Osteoblast (primary cell): ENCODE measurements around the gene NOS1AP. TPM values are rescaled to one million over a fixed set of nuclear protein-coding genes. Genes with fewer than 3 reads are reported as not detected.

ENCODE experiments used
- DNase-seq: peaks from one replicate; pipeline ENCODE4 v3.0.0; 2011; ENCODE audit warnings: low spot score, mixed read lengths; ENCODE audit not compliant: insufficient read length; ENCODE audit errors: missing footprints
- H2AFZ ChIP-seq: 2 replicates; pipeline ENCODE4 v1.6.0; 2011; ENCODE audit warnings: mild to moderate bottlenecking, low read length
- H3K27ac ChIP-seq: 2 replicates; pipeline ENCODE4 v1.5.1; 2011; ENCODE audit warnings: mild to moderate bottlenecking, low read depth, low read length, moderate library complexity
- H3K27me3 ChIP-seq: 2 replicates; pipeline ENCODE4 v1.6.0; 2012; ENCODE audit warnings: mild to moderate bottlenecking, control low read depth, inconsistent platforms, low read length, moderate library complexity; ENCODE audit not compliant: insufficient read depth
- H3K36me3 ChIP-seq: 2 replicates; pipeline ENCODE4 v1.5.1; 2011; ENCODE audit warnings: mild to moderate bottlenecking, low read length, control low read depth, moderate library complexity; ENCODE audit not compliant: insufficient read depth
- H3K4me1 ChIP-seq: 2 replicates; pipeline ENCODE4 v1.5.1; 2011; ENCODE audit warnings: mild to moderate bottlenecking, low read length, control low read depth, moderate library complexity; ENCODE audit not compliant: insufficient read depth
- H3K4me2 ChIP-seq: 2 replicates; pipeline ENCODE4 v1.6.0; 2011; ENCODE audit warnings: mild to moderate bottlenecking, low read length; ENCODE audit not compliant: insufficient read depth
- H3K4me3 ChIP-seq: fragments of 200-600 bp; sonication (generic); 3 replicates; pipeline ENCODE4 v1.5.1; 2012; ENCODE audit warnings: mild to moderate bottlenecking, low read length, inconsistent platforms; ENCODE audit not compliant: insufficient read depth
- H3K79me2 ChIP-seq: 2 replicates; pipeline ENCODE4 v1.6.0; 2012; ENCODE audit warnings: mild to moderate bottlenecking, low read length, control low read depth, inconsistent platforms; ENCODE audit not compliant: insufficient read depth
- H3K9me3 ChIP-seq: 2 replicates; pipeline ENCODE4 v1.5.1; 2011; ENCODE audit warnings: low read depth, low read length, control low read depth
- H4K20me1 ChIP-seq: 2 replicates; pipeline ENCODE4 v1.6.0; 2012; ENCODE audit warnings: mild to moderate bottlenecking, low read length, control low read depth; ENCODE audit not compliant: insufficient read depth
- total RNA-seq: library from RNA; depleted of rRNA; stranded (reverse); fragments of >200 nt; gene quantifications from 2 replicates; pipeline ENCODE4 v1.2.3, GENCODE V29; 2012
- TF ChIP-seq, protein P1 (sequence below): IDR thresholded peaks from 2 replicates; pipeline ENCODE4 v1.5.1; 2011; ENCODE audit warnings: mild to moderate bottlenecking, low read depth, low read length, moderate library complexity; ENCODE audit errors: extremely low read depth

The NOS1AP gene
- total RNA-seq, 1 donor, result not detected

DNA sequence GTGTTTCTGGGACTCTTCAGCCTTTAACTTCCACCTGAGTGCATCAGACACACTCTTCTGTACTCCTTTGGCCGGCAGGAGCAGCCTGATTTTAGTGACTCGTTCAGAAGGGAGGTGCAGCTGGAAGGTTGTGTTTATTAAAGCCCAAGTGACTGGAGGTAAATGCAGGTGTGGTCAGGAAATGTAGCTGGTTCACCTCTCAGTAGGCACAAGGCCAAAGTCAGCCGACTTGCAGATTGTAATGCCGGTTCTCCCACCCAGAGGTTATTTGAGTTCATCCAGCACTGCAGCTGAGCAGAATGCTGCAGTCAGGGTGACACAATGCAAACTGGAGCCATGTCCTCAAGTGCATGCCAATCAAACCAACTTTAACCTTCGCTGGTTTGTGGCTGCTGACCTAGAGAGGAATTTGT is 215.7 kb downstream of the NOS1AP start:
- H3K4me2 ChIP-seq, result no peak overlapping the region

DNA sequence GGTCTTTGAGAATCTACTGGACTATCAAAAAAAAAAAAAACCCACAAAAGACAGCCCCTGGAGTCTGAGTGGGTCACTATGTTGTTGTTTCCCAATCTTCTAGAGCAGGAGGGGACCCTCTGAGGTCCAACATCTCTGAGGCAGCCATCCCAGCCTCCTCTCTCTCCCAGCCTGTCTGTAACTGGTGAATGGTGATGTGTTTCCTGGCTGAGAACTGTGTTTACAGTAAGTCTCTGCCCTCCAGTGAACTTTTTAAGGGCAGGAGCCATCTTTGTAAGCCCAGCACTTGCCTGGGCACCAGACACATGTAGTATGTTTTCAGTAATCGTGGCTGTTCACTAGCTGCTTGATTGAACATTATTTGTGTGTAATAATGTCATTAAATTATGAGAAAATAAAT is 221.5 kb downstream of the NOS1AP start:
- no peaks in the 10 kb centered on the region for H3K9me3 ChIP-seq
- no peaks in the 10 kb centered on the region for H3K79me2 ChIP-seq
- peak; percentile 32 for DNase-seq
- H3K4me1 ChIP-seq, result no peaks in the 10 kb centered on the region
- H3K27ac ChIP-seq, result no peak overlapping the region
- no peak overlapping the region for H3K4me3 ChIP-seq
- no peaks in the 10 kb centered on the region for H3K36me3 ChIP-seq
- H2AFZ ChIP-seq, result no peak overlapping the region
- peaks cover 10% of the 10 kb centered on the region for H3K27me3 ChIP-seq
- TF ChIP-seq, protein P1, sequence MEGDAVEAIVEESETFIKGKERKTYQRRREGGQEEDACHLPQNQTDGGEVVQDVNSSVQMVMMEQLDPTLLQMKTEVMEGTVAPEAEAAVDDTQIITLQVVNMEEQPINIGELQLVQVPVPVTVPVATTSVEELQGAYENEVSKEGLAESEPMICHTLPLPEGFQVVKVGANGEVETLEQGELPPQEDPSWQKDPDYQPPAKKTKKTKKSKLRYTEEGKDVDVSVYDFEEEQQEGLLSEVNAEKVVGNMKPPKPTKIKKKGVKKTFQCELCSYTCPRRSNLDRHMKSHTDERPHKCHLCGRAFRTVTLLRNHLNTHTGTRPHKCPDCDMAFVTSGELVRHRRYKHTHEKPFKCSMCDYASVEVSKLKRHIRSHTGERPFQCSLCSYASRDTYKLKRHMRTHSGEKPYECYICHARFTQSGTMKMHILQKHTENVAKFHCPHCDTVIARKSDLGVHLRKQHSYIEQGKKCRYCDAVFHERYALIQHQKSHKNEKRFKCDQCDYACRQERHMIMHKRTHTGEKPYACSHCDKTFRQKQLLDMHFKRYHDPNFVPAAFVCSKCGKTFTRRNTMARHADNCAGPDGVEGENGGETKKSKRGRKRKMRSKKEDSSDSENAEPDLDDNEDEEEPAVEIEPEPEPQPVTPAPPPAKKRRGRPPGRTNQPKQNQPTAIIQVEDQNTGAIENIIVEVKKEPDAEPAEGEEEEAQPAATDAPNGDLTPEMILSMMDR, result no peak
- no peak overlapping the region for H3K4me2 ChIP-seq
- H4K20me1 ChIP-seq, result no peaks in the 10 kb centered on the region

More for the DNA sequence above, 215.7 kb downstream of the NOS1AP start:
- H3K4me1 ChIP-seq, result no peaks in the 10 kb centered on the region
- TF ChIP-seq, protein P1, result no peak
- H3K36me3 ChIP-seq, result no peaks in the 10 kb centered on the region
- no peaks in the 10 kb centered on the region for H4K20me1 ChIP-seq
- no peak for DNase-seq
- H2AFZ ChIP-seq, result no peak overlapping the region
- peaks cover 26% of the 10 kb centered on the region for H3K27me3 ChIP-seq
- H3K79me2 ChIP-seq, result no peaks in the 10 kb centered on the region
- no peak overlapping the region for H3K27ac ChIP-seq
- H3K9me3 ChIP-seq, result no peaks in the 10 kb centered on the region
- no peak overlapping the region for H3K4me3 ChIP-seq

DNA sequence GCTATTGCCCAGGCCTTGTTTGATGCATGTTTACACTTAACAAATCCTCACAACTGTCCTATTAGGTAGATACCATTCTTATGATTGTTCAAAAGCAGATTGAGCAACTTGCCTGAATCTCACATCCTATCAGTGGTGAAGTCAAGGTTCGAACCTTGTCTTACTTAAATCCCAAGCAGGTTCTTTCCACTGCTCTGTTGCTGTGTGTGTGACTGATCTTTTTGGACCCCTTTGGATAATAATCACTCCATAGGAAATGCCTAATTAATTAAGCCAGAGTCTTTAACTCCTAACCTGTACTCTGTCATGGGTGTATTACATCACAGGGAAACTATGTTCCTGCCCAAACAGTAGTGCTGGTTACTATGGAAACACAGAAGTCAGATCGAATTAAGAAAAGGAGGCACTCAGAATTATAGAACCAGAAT is 222.9 kb downstream of the NOS1AP start:
- Histone ChIP-seq H4K20me1 (no peaks in the 10 kb centered on the region), H3K4me2 (no peak overlapping the region), H3K4me1 (no peaks in the 10 kb centered on the region), H3K79me2 (no peaks in the 10 kb centered on the region), H3K4me3 (no peak overlapping the region), H3K36me3 (no peaks in the 10 kb centered on the region), H3K27me3 (peaks cover 6% of the 10 kb centered on the region), H3K9me3 (no peaks in the 10 kb centered on the region), H2AFZ (no peak overlapping the region), H3K27ac (no peak overlapping the region)
- TF ChIP-seq, protein P1, result no peak
- no peak for DNase-seq

DNA sequence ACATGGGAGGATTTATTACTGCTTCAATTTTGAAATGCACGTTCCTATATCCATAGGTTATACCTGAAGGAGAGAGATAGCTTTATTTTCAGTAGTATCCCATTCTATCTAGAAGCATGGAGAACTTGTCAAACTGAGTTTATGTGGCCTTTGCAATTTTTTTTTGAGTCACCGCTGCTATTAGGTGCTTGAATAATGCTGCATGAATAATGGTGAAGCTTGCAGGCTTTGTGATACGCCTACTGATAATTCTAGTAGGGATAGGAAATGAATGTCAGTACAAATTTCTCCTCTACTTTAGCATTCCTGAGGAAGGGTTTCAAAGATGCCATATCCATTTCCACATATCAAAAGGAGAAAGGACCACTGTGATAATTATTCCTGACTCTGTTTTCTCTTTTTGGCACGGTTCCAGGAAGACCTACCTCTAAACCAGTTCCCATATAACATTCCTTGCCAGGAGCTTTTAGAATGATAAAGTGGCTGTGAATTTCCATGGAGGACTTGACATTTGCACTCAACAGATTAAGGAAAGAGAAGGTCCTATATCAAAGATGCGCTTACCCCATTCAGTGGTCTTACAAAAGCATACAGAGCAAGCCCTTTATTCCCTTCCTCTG is 223.7 kb downstream of the NOS1AP start:
- TF ChIP-seq, protein P1, result no peak
- no peak for DNase-seq

More for the DNA sequence above, 223.7 kb downstream of the NOS1AP start:
- Histone ChIP-seq H3K4me1 (no peaks in the 10 kb centered on the region), H4K20me1 (no peaks in the 10 kb centered on the region), H3K4me3 (no peak overlapping the region), H2AFZ (no peak overlapping the region), H3K9me3 (no peaks in the 10 kb centered on the region), H3K27ac (no peak overlapping the region), H3K79me2 (no peaks in the 10 kb centered on the region), H3K36me3 (no peaks in the 10 kb centered on the region), H3K4me2 (no peak overlapping the region), H3K27me3 (peaks cover 9% of the 10 kb centered on the region)
